GM18519 (cell line): ENCODE results near the gene CTNNA1.
"Not testable (repeated sequence)": the region's sequence is repeated elsewhere in the genome, so short reads cannot be mapped to it uniquely, and the experiment has no call there.

ENCODE experiments used
- ATAC-seq: cut with Tn5 transposase; IDR thresholded peaks from one replicate; pipeline ENCODE4 v1.9.1; 2021; ENCODE audit warnings: mild to moderate bottlenecking, moderate library complexity; ENCODE audit not compliant: unreplicated experiment, low FRiP score

Gene CTNNA1

DNA sequence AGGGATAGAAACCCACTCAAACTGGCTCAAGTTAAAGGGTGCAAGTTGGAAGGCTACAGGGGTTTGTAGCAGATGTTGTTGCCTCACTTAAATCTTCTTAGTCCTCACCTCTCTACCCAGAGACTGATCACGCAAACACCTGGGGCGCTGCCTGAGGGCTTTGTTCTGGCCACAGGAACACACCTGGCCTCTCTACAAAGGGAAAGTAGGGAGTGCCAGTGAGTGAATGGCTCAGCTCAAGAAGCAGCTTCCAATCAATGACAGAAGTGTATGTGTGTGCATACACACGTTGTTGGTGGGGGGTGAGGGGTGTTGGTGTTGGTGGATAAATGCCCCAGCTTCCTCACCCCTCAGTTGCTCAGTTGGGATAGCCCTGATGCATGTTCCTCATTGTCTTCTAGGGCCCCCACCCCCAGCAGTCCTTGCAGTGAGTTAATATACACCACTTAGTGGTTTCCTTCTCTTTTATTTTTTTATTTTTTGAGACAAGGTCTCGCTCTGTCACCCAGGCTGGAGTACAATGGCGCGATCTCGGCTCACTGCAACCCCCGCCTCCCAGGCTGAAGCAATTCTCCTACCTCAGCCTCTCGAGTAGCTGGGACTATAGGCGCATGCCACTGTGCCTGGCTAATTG, 30.6 kb upstream of the CTNNA1 start:
- ATAC-seq = no peak

DNA sequence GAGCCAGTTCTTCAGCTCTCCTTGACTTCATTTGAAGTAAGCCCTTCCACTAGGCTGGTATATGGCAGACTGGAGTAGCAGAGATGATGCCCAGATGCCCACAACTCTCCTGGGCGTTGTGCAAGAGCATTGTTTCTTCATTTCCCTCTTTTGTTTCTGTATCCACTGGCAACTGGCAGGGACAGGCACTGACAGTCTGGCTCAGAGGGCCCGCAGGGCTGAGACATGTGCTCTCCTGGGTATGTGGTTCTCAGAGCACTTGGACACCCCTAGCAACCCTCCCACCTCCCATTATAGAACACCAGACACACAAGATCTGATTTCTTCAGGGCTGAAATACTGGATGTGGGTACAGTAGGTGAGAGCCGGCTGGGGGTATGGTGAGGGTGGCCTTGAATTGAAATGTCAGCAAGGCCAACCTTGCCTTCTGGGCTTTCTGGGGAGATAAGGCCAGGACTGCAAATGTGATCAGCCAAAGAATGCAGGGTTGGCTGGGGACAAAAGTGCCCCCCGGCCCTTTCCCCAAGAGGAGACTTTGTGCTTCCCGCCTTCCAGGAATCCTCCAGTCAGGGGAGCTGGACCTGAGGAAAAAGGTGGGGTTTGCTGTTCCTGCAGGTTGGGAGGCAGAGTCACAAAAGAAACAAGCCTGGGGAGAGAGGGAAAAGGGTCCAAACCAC, 28.6 kb upstream of the CTNNA1 start:
- ATAC-seq = no peak

DNA sequence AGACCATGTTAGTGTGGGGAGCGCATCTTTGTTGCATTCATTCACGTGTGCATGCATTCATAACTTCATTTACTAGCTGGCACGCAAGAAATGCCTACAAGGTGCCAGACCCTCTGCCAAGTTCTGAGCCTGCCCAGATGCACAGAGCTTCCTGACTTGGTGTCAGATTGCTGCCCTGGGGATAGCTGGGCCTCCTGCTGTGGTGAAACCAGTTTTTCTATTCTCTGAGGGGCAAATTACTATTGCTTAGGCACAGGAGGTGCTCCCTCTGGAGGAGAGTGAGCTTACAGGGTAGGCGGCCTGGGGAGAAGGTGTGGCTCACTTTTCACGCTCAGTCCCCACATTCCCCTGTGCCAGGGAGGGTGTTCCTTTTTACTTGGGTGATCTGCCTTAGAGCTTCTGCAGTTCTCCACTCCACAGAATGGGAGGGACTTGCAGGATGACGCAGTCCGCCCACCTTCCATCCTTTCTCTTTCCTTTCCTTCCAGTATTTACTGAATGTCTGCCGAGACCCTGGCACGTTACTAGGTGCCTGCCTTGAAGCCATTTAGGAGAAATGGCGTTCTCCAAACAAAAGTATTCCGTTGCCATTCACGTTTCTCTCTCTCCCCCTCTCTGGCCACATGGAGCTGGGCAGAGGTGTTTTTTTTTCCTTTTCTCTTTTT, 27.9 kb upstream of the CTNNA1 start:
- no peak for ATAC-seq

DNA sequence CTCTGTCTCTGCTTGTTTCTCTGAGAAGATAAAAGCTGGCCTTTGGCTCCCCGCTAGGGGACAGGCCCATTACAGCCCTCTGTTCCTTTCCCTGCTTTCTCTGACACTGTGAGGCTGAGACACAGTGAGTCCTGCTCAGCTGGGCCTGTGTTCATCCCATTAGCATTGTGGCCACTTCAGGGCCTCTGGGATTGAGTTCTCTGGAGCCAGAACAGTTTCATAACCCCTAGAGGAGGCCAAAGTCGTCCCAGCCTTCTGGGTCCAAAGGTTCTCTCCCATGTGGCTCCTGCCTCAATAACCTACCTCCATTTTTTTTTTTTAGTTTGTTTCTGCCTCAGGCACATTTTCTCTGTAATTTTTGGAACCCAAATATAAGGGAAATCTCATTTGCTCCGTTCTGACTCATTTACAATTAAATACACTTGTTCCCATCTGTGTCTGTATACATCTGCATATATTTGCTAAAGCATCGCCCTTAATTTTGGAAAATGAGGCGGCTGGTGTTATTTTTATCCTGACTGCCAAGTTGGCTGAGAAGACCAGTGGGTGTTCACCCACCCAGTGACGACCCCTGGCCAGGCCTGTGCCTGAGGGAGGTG, 27.3 kb upstream of the CTNNA1 start:
- no peak for ATAC-seq

DNA sequence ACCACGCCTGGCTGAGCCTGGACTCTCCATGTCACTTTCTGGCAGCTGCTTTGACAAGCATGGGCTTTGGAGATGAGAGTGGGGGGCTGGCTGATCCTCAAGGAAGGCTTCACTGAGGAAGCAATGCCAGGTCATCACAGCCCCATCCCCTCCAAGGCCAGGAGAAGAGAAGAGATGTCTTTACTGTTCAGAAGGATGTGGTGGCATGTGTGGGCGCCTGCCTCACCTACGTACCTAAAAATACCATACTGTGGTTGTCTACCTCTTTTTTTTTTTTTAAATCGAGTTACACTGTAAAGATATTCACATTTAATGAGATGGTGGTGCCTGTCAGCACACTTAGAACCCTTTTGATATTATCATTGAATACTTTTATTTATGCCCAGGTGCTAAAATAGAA, 26.4 kb upstream of the CTNNA1 start:
- ATAC-seq = no peak

DNA sequence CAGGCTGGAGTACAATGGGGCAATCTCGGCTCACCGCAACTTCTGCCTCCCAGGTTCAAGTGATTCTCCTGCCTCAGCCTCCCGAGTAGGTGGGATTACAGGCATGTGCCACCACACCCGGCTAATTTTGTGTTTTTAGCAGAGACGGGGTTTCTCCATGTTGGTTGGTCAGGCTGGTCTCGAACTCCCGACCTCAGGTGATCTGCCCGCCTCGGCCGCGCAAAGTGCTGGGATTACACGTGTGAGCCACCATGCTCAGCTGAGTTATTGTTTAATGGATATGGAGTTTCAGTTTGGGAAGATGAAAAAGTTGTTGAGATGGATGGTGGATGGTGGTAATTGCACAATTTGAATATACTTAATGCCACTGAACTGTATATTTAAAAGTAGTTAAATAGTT, 22.7 kb upstream of the CTNNA1 start:
- not testable (repeated sequence) for ATAC-seq

DNA sequence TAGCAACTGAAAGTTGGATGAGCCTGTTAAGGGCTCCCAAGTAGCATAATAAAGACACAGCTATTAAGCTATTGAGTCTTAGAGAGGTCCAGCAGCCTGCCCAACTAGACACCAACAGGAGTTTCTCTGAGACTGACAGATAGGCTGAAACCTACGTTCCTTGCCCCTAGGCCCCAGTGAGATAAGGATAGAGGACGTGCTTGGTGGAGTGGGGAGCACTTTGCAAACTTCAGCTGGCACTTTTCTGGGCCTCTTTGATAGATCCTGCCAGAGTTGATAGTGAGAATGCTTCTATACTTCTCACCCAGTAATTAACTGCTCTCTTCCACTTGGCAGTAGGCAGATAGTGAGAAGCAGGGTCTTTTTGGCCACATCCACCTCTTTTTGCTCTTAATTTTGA, 20.8 kb upstream of the CTNNA1 start:
- ATAC-seq = no peak

DNA sequence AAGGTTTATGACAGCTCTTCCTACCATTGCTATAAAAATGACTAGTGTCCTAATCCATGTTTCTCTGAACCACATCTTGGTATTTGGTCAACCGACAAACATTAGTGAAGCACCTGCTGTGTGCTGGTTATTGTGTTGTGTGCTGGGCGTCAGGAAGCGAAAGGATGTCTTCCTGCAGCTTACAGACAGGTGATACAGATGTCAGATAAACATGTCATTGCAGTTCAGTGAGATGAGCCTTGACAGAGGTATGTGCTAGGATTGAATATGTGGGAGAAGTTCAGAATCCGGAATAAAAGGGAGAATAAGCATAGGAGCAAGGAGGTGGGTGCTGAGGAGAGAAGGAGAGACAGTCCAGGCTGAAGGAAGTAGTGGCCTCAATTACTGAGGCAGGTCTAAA, 20.3 kb upstream of the CTNNA1 start:
- ATAC-seq = no peak

DNA sequence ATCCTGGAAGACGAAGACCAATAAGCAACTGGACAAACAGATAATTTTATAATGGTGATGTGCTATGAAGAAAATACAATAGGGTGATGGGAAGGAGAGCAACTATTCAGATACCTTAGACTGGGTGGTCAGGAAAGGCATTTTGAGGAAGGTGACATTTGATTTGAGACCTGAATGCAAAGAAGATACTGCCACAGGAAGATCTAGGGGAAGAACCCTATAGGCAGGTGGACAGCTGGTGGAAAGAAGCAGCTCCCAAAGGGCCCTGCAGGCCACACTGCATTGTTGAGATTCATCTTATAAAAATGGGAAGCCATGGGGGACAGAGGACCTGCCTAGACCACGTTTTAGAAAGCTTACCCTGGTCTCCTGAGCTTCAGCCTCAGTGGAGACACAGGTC, 19.7 kb upstream of the CTNNA1 start:
- no peak for ATAC-seq

DNA sequence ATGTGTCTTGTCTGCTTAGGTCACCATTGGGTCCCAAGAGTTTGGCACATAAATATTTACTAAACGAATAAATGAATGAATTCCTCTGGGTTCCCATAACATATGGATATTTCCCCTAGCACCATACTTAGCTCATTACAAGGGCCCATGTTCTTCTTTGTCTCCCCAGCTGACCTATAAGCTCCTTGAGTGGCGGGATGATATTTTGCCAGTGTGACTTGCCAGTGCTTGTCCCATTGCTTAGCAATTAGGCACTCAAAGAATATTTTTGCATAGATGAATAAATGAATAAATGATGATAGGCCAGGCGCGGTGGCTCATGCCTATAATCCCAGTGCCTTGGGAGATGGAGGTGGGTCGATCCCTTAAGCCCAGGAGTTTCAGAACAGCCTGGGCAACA, 16.9 kb upstream of the CTNNA1 start:
- no peak for ATAC-seq

DNA sequence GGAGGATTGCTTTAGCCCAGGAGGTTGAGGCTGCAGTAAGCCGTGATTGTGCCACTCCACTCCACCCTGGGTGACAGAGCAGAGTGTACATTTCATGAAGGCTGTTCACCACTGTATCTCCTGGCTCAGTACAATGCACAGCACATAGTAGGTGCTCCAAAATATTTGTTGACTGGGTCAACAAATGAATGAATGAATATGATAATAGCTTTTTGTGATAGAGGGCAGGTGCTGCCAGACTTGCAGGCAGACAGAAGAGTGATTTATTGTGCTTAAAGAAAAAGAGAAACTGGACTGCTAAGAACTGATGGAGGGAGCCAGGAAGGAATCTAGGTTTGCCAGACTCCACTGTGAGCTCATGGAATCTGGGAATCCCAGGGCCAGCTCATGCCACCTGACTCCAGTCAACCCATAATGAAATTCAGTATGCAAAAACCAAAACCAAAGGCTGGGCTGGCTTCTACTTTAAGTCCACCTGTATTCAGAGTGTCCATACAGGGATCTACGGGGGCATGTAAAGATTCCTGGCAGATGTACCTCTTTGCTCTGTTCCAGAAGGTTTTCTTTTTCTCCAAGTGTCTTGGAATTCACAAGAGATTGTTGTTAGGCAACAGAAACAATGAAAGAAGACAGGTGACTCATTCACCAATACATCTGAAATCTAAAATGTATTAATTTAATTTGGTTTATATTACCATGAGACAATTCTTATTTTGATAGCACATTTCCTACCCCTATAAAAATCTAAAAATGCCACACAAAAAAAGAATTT, 15.5 kb upstream of the CTNNA1 start:
- ATAC-seq = no peak

DNA sequence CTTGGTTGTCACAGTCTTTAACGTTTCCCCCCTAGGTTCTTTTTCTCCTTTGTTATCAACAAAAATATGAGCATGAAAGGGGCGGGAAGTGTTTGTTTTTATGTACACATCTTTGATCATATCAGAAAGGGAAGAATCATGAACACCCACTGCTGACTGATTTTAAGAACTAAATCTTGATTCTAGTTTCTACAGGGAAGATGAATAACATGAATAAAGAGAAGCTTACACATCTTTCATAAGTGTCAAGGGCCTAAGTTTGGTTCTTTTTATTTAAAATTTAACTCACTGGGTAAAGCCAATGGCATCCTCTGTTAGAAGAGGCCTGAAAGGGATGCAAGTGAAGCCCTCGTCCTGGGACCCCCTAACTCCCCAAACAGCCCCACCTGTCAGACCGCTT, 14.8 kb upstream of the CTNNA1 start:
- no peak for ATAC-seq

DNA sequence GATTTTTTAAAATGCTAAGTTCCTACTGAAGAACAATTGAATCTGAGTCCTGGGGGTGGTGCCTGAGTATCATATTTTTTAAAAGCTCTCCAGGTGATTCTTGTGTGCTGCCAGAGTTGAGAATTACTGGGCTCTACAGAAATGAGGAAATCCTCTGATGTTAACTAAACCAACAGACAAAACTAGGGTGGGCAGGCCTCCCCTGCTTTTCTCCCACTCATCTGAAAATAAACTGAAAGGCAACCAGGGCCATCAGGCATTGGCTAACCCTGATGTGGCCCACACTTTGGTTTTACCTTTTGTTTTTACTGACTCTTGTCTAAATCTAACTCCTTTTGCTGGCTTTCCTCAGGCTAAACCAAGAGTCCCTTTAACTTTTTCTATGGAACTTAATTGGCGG, 13.3 kb upstream of the CTNNA1 start:
- ATAC-seq = no peak

DNA sequence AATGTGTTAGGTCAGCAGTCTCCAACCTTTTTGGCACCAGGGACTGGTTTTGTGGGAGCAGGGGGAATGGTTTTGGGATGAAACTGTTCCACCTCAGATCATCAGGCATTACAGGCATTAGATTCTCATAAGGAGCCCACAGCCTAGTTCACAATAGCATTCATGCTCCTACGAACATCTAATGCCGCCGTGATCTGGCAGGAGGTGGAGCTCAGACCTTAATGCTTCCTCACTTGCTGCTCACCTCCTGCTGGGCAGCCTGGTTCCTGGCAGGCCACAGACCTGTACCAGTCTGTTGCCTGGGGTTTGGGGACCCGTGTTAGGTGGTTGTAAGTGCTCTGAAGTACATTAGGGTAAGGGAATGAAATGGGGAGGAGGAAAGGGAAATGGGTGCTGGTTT, 9.7 kb upstream of the CTNNA1 start:
- no peak for ATAC-seq

DNA sequence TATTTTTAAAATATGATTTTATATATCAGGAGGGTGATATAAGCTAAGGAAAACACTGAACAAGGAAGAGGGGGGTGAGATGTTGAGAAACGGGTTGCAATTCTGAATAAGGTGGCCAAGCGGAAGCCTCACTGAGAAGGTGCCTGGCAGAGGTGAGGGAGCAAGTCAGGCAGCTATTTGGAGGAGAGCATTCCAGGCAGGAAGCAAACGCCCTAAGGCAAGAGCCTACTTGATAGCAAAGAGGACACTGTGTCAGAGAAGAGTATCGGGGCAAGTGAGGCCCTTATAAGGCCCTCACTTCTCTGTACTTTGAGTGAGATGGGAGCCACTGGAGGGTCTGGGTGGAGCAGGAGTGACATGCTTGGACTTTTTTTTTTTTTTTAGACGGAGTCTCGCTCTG, 8.0 kb upstream of the CTNNA1 start:
- no peak for ATAC-seq

DNA sequence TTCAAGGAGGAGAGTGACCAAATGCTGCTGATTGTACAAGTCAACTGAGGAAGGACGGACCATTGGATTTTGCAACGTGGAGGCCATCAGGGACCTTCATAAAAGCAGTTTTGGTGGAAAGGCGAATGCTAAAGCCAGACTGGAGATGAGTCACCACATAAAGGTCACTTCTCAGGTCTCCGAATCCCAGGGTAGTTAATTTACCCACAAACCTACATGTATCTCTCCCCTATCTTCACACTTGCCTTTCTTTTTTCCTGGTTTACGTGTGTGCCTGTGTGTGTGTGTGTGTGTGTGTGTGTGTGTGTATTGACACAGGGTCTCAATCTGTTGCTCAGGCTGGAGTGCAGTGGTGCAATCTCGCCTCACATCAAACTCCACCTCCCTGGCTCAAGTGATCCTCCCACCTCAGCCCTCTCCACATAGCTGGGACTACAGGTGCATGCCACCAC, 4.6 kb upstream of the CTNNA1 start:
- no peak for ATAC-seq

DNA sequence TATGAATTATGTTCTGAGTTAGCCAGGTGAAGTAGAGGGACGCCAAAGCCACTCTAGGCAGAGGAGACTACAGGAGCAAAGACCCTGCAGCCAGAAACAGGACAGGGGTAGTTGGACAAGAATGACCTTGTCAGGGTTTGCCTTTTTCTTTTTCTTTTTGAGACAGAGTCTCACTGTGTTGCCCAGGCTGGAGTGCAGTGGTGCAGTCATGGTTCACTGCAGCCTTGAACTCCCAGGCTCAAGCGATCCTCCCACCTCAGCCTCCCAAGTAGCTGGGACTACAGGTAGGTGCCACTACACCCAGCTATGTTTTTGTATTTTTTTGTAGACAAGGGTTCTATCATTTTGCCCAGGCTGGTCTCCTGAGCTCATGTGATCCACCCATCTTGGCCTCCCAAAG, 1.9 kb upstream of the CTNNA1 start:
- ATAC-seq = not testable (repeated sequence)

DNA sequence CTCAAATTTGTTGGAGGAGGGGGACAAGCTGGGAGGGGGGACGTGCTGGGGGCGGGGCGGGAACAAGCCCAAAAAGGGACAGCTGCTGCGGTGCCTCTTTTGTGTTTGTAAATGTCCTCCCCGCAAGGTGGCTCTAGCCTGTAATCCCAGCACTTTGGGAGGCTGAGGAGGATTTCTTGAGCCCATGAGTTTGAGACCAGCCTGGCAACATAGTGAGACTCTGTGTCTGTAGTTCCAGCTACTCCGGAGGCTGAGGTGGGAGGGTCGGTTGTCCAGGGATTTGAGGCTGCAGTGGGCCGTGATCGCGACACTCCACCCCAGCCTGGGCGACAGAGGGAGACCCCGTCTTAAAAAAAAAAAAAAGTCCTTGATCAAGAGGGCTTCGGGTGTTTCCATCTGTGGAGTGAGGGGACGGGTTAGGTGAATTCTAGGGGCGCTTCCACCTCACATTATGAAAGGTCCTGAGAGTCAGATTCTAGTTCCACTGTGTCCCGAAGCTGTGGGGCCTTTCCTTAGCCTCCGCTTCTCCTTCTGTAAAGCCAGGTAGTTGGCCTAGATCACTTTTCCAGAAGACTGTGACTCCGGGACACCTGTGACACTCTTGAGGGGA, 779 bp upstream of the CTNNA1 start:
- no peak for ATAC-seq

DNA sequence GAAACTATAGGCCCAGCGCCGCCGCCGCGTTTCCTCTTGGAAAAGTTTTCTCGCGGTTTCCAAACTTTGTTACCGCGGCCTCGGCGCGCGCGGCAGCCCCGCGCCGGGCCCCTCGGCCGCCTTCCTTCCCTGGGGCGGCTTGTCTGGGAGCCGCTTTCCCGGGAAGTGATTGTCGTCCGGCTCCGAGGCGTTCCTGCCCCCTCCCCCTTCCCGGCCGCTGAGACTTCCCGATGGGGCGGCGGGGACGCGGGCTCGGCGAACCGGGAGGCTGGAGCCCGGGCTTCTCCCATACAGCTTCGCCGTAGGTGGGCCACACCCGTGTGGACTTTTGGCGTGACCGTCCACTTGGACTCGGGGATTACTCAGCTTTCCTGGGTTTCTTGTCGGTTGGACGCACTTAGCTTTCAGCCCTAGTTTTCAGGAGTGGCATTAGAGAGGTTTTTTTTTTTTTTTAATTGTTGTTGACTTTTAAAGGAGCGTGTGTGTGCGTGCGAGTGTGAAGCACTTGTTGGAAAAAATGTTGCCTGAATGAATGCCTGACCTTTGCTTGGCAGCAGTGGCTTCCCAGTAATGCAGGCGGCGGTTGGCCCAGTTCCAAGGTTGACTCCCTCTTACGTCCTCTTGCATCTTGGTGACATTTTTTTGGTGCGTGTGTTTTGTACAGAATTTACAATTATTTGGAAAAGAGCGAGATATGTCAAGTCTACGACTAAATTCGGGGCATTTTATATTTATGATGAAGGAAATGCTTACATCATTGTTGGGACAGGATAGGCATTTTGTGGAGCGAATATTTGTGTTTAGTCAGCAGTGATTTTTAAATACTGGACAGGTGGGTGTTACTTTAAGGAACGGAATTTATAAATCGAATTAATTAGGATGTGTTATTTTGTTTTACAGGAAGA, 821 bp downstream of the CTNNA1 start:
- no peak for ATAC-seq

DNA sequence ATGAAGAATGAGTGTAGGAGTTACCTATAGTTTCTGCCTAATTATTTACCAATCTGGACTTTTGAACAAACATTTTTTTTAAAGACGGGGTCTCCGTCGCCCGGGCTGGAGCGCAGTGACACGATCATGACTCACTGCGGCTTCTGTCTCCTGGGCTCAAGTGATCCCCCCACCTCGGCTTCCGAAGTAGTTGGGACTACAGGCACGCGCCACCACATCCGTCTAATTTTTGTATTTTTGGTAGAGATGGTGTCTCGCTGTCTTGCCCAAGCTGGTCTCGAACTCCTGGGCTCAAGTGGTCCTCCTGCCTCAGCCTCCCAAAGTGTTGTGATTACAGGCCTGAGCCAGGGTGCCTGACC, 1.5 kb downstream of the CTNNA1 start:
- no peak for ATAC-seq
